DMS 273 treated with DMSO at 0.1 percent for 48 hours (cell line): ENCODE measurements around the gene CCNA2.

Experiments used
- DNase-seq: peaks from one replicate; lab custom pipeline; 2025; lab: John Stamatoyannopoulos, UW

The CCNA2 gene

GRCh38 chr4:121776610-121777401 is 46.9 kb downstream of the CCNA2 start:
- no peak for DNase-seq

- DNase-seq = no peak
Observed at GRCh38 chr4:121773883-121774282, 49.8 kb downstream of the CCNA2 start.

- DNase-seq = no peak
Observed at GRCh38 chr4:121771869-121772268, 51.8 kb downstream of the CCNA2 start.

GRCh38 chr4:121769341-121769740 is 54.3 kb downstream of the CCNA2 start:
- DNase-seq = no peak

- DNase-seq = no peak
Observed at GRCh38 chr4:121767166-121767565, 56.5 kb downstream of the CCNA2 start.
